ENCODE data around the gene PAK4.
"Not testable (repeated sequence)": the region's sequence is repeated elsewhere in the genome, so short reads cannot be mapped to it uniquely, and the experiment has no call there.

PAK4 gene

DNA sequence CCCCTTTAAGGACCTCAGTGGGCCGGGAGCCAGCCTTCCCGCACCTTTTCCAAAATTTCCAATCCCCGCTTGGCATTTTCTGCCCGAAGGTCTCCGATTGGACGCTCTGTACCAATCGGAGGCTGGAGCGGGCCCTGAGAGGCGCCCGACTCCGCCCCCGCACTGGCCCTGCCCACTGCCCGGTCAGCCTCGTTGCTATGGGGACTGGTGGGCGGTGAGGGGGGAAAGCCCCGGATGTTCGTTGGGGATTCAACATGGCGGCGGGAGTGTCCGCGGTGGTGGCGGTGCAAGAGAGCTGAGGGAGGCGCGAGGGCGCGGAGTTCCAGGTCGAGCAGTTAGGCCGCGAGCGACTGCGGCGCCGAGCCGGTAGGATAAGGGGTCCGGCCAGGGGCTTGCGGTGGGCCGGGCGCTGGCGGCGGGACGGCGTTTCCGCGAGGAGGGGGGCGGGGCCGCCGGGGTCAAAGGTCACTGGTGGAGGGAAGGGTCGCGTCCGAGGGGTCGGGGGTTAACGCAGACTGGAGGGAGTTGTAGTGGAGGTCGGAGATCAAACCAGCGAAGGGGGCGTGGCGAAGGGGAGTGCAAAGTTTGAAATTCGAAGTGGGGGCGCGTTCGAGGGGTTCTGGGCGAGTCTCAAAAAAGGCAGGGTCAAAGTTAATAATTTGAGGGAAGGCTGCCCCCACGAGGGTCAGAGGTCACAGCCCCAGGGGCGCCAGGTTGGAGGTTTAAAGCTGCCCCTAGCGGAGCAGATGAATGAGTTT is at the start of gene PAK4:
Gene PAK4, plus strand, starts transcription at position 233 of the 758 bp plus-strand sequence. CDS start 43,768 bp downstream, outside the sequence.
- peak; percentile 96 for DNase-seq

DNA sequence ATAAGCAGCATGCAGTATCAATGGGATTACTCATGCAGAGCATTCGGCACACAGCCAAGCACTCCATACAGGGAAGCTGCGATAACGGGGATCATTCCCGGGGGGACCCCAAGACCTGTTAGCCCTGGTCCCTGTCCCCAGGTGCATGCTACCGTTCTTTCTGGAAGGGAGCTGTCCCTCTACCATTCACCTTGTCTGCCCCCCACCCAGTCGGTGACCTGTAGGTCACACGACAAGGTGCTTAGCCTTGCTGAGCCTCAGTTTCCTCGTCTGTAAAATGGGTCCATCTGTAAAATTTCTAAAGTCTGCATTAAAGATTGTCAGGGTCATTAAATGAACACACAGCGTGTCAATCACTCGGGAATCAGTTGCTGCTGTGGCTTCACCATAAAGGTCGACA is 48.3 kb upstream of the PAK4 start:
- DNase-seq: no peak

DNA sequence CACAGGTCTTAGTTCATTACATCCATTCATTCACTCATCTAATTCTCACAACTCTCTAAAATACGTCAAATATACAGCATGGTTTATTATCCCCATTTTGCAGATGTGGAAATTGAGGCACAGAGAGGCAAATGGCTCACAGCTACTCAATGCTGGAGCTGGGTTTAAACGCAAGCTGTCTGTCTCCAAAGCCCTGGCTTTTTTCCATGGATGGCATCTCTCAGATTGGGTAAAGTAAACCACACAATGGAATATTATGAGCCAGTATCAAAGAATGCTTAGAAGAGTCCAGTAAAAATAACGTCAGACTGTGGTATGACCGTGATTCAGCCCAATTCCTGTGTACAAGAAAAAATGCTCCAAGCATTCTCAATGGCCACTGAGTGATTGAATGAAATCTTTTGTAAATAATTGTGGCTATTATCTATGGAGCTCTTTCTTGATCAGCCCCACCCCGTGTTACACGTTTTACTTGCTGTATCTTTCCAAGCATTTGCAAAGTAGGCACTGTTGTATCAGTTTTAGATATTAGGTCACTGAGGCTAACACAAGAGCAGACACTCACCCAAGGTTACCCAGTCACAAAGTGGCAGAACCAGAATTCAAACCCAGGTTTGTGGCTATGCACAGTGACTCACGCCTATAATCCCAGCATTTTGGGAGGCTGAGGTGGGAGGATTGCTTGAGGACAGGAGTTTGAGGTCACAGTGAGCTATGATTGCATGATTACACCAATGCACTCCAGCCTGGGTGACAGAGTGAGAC is 47.0 kb upstream of the PAK4 start:
- no peak for DNase-seq

DNA sequence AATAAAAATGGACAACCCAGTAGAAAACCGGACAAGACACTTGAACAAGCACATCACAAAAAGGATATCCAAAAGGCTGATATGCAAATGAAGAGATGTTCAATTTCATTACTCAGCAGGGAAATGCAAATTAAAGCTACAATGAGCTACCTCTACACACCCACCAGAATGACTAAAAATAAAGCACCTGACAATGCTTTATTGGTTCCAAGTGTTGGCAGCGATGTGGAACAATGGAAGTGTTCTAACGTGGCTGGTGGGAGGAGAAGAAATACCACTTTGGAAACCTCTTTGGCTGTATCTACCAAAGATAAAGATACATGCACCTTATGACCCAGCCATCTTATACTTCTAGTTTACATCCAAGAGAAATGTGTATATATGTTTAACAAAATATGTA is 45.2 kb upstream of the PAK4 start:
- no peak for DNase-seq

DNA sequence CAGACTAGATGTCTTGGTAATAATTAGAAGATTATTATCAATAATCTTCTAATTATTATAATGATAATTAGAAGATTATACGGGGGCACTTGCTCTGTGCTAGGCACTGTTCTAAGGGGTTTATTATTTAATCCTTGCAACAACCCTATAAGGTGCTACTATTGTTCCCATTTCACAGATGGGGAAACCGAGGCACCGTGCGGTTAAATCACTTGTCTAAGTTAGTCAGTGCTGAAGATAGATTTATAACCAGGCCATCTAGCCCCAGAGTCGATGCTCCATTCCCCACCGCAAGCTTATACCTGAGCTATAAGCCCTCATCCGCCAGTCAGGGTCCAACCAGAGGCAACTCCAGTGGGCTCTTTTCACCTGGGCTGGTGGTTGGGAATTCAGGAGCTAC is 43.4 kb upstream of the PAK4 start:
- no peak for DNase-seq

DNA sequence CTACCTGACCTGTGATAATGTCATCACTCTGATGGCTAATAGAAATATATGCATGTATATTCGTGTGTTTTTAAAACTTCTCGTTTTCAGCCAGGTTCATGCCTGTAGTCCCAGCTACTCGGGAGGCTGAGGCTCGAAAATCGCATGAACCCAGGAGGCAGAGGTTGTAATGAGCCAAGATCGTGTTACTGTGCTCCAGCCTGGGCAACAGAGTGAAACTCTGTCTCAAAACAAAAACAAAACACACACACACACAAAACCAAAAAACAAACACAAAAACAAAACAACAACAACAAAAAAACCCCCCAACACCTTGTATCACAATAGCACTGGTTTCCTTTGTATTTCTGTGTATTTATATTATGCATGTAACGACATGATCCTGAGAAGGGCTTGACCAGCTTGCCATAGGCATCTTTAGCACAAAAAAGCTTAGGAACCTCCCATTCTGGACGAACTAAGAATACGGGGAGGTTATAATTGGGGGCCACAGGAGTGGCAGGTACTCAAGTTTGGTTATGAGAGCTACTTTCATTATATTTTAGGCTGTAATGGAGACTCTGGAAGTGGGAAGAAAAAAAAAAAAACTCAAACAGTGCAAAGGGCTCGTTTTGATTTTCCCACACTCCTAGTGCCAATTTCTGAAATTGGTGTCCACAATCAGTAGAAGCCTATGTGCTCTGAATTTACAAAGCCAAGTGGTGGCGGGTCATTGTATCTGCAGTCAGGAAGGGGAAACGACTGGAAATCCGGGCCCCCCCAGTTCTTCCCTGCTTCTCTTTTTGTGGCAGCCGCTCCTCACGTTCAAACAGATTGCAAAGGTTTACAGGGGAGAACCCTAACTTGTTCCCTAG is 42.6 kb upstream of the PAK4 start:
- no peak for DNase-seq

DNA sequence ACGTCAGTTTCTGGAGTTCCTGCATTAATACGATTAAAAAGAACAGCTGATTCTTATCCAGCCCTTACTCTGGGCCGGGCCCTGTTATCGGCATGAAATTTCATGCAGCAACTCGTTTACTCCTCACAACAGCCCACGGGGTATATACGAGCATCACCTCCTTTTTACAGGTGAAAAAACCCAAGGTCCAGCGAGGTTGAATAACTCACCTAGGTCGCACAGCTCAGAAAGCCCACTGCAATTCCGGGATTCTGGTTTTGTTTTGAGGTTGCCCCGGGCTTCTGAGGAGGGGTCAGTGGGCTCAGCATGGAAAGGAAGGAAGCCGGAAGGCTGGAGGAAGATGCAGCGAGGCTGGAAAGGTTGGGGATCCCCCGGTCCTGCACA is 42.0 kb upstream of the PAK4 start:
- no peak for DNase-seq

DNA sequence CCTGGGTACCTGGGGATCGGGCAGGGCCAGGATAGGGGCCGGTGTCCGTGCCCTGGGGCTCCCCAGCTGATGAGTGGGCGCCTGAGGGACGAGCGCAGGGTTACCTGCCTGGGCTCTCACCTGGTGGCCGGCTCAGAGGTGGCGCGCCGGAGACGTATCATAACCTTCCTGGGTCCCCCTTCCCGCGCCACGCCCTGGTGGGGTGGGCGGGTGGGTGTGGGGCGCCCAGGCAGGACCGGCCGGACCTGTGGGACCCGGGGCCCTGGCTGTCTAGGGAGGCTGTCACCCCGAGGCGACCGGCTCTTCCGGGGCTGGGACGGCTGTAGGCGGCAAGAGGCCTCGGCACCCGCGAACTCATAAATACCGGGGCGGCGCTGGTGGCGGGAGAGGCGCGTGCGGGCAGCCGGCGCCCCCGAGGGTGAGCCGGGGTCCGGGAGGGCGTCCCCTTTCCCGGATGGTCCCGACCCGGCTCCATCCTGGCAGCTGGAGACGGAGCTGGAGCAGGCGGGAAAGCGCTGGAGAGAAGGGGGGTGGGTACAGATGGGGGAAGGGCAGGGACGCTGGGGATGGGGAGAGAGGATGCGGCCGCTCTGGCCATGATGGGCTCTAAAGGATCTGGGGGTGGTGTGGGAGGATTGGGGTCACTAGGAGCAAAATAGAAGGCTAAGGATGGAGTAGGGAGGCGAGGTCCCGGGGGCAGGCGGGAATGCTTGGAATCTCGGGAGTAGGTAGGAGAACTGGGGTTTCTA is 41.4 kb upstream of the PAK4 start, which contains the start of gene ACP7:
Gene ACP7, plus strand, starts transcription at position 386 of the 749 bp plus-strand sequence. CDS start 902 bp downstream, outside the sequence.
- DNase-seq: no peak

DNA sequence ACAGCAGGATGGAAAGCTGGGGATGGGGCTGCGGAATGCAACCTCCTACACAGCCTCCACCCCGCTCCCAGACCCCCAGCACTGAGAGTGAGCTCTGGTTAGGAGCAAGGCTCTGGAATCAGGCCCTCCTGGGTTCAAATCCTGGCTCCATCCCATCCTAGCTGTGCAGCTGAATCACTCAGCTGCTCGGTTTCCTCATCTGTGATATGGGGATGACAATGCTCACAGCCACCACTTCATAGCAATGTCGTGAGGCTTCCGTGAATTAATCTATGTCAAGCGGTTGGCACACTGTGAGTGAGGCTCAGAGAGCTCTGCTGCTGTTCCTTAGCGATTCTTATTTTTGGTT is 40.9 kb upstream of the PAK4 start:
- no peak for DNase-seq

DNA sequence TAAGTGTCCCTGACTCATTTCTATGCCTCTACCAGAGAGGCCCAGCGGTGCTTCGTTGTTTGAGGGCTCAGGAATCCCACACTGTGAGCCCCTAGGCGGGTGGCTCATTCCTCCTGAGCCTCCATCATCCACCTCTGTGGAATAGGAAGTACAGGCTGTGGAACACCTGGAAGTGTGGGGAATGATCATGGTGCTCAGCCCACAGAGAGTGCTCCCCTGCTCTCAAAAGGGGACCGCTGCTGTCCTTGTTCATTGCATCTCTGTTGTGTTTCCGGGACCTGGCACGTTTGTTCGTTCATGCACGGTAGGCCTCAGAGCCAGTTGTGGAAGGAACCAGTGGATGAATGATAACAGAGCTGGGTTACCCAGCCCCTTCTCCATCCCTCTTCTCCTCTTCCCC is 40.2 kb upstream of the PAK4 start:
- DNase-seq: no peak

DNA sequence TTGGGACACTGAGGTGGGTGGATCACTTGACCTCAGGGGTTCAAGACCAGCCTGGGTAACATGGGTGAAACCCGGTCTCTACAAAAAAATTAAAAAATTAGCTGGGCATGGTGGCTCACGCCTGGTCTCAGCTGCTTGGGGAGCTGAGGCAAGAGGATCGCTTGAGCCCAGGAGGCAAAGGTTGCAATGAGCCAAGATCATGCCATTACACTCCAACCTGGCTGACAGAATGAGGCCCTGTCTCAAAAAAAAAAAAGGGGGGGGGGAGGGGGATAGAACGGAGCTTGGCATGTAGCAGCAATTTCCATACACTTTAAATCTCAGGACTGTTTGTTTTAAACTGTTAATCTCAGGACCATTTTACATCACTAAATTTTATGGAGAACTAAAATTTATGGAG is 39.2 kb upstream of the PAK4 start:
- DNase-seq: no peak

DNA sequence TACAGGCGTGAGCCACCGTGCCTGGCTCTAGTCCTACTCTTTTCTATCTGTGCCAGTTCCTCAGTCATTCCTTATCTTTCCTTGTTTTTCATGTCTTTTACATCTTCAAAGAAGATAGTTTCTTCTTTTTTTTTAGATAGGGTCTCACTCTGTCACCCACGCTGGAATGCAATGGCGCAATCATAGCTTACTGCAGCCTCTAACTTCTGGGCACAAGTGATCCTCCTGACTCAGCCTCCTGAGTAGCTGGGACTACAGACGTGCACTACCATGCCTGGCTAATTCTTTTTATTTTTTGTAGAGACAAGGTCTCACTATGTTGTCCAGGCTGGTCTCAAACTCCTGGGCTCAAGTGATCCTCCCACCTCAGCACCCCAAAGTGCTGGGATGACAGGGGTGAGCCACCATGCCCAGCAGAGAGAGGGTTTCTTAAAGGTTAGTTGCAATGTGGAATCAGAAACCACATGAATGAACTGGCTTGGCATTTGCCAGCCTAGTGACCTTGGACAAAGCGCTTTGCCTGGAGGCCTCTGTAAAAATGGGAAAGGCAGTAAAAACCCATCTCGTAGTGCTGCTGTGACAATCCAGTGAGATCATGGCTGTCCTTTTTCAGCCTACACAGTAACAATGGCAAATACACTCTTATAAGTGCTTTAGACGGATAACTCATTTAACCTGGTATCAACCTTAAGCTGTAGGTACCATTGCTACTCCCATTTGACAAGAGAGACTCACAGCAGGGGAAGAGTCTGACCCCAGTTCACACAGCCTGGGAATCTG is 37.5 kb upstream of the PAK4 start:
- DNase-seq: no peak

DNA sequence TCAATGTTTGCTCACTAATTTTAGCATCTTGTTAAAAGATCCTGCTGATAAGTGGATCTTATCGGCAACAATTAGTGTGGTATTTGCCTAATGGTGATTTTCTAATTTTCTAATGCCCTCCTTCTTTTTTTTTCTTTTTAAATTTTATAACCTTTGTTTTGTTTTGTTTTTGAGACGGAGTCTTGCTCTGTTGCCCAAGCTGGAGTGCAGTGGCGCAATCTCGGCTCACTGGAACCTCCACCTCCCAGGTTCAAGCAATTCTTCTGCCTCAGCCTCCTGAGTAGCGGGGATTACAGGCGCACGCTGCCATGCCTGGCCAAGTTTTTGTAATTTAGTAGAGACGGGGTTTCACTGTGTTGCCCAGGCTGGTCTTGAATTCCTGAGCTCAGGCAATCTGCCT is 35.6 kb upstream of the PAK4 start:
- DNase-seq: not testable (repeated sequence)

DNA sequence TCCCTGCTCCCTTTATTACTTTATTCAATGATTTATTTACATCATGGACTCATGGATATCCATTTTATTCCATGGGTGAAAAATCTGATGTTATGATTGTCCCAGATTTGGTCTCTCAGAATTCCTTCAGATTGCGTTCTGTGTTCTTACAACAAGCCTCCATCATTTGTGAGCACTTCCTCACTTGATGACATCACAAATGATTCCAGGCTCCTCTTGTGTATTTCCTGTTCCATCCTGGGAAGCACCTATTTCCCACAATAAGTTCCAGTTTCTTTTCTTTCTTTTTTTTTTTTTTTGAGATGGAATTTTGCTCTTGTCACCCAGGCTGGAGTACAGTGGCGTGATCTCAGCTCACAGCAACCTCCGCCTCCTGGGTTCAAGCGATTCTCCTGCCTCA is 34.7 kb upstream of the PAK4 start:
- DNase-seq: no peak

DNA sequence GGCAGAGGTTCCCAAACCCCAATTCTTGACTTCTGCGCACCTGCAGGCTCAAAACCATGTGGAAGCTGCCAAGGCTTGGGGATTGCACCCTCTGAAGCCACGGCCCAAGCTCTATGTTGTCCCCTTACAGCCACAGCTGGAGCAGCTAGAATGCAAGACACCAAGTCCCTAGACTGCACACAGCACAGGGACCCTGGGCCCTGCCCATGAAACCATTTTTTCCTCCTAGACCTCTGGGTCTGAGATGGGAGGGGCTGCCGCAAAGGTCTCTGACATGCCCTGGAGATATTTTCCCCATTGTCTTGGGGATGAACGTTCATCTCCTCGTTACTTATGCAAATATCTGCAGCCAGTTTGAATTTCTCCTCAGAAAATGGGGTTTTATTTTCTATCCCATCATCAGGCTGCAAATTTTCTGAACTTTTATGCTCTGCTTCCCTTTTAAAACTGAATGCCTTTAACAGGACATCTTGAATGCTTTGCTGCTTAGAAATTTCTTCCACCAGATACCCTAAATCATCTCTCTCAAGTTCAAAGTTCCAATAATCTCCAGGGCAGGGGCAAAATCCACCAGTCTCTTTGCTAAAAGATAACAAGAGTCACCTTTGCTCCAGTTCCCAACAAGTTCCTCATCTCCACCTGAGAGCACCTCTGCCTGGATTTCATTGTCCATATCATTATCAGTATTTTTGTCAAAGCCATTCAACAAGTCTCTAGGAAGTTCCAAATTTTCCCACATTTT is 29.6 kb upstream of the PAK4 start:
- not testable (repeated sequence) for DNase-seq

DNA sequence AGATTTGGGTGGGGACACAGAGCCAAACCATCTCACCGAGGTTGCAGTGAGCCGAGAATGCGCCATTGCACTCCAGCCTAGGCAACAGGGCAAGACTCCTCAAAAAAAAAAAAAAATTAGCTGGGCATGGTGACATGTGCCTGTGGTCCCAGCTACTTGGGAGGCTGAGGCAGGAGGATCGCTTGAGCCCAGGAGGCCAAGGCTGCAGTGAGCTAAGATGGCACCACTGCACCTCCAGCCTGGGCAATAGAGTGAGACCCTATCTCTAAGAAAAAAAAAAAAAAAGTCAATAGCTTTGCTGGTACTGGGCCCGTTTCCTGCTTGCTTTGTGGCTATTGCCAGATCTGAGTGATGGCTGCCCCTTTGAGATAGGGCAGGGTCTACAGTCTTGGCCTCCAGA is 28.3 kb upstream of the PAK4 start:
- no peak for DNase-seq

DNA sequence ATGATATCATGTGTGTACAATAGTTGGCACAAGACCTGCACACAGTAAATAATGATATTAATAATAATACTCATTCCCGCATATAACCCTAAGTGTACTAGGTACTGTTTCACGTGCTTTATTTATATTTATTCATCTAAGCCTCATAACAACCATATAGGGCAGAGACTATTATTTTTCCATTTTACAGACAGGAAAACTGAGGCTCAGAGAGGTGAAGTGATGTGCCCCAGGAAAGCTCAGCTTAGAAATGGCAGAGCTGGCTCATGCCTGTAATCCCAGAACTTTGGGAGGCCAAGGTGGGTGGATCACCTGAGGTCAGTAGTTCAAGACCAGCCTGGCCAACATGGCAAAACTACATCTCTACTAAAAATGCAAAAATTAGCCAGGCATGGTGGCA is 27.9 kb upstream of the PAK4 start:
- DNase-seq: no peak

DNA sequence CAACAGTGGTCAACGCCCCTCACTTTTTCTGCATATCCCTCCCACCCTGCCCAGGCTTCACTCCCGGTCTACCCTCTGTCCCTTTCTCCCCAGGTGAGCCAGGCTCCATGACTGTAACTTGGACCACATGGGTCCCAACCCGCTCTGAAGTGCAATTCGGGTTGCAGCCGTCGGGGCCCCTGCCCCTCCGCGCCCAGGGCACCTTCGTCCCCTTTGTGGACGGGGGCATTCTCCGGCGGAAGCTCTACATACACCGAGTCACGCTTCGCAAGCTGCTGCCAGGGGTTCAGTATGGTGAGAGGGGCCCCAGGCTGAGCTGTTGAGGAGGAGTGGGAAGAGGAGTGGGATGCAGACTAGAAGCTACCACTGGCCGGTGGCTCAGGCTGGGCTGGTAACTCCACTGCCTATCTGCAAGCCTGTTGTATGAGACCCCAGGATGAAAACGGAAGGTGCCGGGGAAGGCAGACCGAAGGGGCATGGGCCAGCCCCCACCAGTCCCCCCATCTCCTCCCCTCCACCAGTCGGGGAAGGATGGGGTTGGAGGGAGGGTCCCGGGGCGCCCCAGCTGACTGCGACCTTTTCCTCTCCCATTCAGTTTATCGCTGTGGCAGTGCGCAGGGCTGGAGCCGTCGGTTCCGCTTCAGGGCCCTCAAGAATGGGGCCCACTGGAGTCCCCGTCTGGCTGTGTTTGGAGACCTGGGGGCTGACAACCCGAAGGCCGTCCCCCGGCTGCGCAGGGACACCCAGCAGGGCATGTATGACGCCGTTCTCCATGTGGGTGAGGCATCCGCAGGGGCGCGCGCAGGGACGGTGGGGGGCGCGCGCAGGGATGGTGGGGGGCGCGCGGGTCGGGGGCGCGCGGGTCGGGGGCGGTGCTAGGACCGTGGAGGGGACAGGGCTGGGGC is 27.0 kb upstream of the PAK4 start:
- no peak for DNase-seq

DNA sequence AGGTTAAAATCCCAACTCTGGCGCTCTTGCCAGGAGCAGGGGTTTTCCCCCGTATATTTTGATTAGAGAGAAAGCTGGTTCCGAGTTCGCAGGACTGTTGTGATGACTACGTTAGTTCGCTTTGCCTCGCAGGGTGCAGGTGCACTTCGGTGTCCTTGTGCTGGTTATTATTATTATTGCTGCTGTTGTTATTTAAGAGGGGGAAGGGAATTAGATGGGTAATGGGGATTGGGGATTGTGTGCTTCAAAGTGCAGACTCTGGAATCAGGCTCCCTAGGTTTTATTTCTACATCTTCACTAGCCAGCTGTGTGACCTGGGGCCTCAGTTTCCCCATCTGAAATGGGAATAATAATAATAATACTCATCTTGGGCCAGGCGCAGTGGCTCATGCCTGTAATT is 26.2 kb upstream of the PAK4 start:
- DNase-seq: no peak

DNA sequence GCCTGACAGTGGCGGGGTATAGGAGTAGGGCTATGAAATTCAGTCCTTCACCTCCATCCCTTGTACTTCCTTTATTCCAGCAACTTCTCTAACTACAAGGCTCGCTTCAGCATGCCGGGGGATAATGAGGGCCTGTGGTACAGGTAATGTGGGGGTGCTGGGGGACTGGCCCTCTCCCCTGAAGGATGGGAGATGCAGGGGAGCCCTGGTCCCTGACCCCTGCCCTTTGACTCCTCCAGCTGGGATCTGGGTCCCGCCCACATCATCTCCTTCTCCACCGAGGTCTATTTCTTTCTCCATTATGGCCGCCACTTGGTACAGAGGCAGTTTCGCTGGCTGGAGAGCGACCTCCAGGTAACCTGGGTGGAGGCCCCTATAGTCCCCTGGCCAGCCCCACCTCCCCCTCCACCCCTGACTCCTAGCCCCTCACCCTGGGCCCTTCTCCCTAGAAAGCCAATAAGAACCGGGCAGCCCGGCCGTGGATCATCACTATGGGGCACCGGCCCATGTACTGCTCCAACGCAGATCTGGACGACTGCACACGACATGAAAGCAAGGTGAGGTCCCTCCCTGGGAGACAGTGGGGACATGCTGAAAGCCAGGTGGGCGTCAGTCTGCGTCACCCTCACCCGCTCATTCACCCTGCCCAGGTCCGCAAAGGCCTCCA is 25.0 kb upstream of the PAK4 start:
- no peak for DNase-seq

Data from NK-92 treated with Interleukin-12 subunit alpha and Interleukin-12 subunit beta, amount 100 ng/mL, for 24 hours (cell line).